GOT3 (cell line): ENCODE results near the gene NEDD8.
"Not testable (repeated sequence)": the region's sequence is repeated elsewhere in the genome, so short reads cannot be mapped to it uniquely, and the experiment has no call there.

Experiments used
- DNase-seq: peaks from one replicate; lab custom pipeline; 2025; ENCODE audit warnings: mixed read lengths; lab: John Stamatoyannopoulos, UW

The NEDD8 gene

DNA sequence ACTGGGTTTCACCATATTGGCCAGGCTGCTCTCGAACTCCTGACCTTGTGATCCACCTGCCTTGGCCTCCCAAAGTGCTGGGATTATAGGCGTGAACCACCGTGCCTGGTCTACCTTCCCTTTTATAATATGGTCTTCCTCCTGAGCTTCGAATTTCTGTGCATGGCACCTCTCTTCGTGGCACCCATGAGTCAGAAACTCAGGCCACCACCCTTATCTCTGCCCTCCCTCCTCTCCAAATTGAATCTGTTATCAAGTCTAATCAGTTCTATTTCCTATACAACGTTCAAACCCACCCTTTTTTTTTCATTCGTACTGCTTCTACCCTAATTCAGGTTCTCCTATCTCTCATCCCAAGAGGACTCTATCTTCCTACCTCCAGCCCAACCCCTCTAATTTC is 15.3 kb upstream of the NEDD8 start:
- no peak for DNase-seq

DNA sequence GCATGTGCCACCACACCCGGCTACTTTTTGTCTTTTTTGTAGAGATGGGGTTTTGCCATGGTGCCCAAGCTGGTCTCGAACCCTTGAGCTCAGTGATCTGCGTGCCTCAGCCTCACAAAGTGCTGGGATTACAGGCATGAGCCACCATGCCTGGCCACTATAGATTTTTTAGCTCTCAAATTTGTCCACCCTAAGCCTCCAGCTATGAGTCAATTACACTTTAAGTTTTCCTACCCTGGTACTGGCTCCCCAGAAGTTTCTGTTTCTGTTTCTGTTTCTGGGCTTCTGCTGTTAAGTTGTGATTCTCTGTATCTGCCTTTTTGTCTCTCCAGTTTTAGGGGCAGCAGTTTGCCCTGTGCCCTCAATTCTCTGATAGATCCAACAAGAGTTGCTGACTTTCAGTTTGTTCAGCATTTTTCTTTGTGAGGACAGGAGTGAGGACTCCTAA is 14.6 kb upstream of the NEDD8 start:
- no peak for DNase-seq

DNA sequence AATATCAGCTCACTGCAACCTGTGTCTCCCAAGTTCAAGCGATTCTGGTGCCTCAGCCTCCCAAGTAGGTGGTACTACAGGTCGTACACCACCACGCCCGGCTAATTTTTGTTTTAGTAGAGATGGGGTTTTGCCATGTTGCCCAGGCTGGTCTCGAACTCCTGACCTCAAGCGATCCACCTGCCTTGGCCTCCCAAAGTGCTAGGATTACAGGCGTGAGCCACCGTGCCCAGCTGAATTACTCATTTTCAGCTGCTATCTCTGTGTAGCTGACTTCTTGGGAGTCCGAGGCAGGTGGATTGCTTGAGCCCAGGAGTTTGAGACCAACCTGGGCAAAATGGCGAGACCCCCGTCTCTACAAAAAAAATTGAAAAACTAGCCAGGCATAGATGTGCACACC is 13.2 kb upstream of the NEDD8 start:
- not testable (repeated sequence) for DNase-seq

DNA sequence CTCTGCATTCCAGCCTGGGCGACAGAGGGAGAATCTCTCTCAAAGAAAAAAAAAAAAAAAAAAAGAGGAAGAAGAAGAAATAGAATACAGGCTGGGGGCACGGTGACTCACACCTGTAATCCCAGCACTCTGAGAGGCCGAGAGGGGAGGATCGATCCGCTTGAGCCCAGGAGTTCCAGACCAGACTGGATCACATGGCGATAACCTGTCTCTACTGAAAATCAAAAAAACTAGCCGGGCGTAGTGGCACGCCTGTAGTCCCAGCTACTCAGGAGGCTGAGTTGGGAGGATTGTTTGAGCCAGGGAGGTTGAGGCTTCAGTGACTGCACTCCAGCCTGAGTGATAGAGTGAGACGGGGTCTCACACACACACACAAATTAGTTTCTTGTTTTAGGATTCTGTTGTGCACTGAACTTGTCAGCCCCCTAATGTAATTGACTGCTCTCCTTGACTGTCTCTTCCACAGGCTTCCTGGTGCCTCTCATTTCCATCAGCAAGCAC is 11.2 kb upstream of the NEDD8 start:
- no peak for DNase-seq

DNA sequence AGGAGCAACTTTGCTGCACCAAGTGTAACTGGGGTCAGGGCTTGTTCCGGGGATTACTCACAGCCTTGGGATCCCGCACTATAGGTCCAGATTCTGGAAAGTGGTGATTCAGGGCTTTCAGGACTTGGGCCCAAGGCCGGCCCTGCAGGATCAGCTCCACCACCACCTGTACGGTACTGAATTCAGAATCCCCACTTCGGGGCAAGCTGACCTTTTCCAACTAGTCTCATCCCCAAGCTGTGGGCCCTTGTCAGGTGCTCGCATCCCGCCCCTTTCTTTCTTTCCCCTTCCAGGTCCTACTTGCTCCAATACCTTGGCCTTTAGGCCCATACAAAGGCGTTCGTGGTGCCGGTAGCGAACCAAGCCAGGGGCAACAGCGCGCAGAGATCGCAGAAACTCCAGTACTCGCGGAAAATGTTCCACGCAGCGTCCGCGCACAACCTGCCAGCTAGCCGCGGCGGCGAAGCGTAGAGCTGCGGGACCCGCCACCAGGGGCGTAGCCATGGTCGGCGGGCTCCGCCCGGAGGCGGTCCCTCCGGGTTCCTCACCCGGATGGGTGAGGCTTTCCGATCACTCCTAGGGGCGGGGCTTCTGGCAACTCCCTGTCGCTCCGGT is 9.8 kb upstream of the NEDD8 start:
- DNase-seq, result peak; percentile 87

DNA sequence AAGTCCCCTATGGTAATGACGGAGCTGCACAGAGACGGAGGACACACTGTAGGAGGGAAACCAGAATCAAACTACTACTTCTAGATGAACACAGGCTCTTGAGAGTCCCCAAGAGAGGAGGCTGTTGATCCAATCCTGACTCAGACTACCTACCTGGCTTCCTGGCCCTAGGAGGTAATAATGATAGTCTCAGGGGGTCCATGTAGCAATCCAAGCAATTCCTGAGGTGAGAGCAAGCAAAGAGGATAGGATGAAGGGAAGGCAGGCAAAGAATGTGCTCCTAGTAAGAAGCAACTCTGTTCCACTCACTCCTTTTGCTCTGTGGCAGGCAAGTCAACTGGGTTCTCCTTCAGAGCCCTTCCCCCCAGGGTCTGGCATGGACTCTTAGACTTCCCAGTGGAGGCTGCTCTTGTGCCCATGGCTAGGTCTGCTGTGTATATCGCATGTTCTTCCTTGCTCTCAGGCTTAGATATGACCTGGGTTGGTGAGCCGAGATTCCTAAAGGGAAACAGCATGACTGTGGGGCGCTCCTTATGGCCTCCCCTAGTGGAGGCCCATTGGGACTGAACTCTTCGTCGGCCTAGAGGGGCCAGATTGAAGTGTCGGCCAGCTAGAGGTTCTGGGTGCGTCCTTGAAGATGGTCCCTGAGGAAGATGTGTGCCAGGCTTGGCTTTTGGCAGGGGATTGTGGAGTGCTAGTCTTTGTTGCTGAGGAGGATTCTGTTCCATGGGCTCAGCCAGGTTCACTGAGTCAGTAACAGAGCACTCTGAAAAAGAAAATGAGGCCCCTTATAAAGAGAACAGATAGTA is 8.1 kb upstream of the NEDD8 start:
- DNase-seq, result no peak

DNA sequence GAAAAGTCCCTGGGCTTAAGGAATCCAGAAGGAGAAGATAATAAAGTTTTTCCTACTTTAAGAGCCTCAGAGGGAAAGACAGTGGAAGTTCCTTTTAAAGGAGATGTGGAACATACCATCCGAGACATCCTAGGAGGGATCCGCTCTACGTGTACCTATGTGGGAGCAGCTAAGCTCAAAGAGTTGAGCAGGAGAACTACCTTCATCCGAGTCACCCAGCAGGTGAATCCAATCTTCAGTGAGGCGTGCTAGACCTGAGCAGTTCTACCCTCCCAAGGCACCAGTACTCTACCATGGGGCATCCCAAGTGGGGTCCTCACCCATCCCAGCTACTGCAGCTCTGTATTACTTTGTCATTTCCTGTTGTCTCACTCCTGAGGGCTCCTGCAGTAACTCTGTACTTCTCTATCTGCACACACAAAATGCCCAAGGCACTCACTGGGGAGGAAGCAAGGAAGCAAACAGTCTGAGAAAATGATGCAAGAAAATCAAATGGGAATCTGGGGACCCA is 6.4 kb upstream of the NEDD8 start:
- no peak for DNase-seq

DNA sequence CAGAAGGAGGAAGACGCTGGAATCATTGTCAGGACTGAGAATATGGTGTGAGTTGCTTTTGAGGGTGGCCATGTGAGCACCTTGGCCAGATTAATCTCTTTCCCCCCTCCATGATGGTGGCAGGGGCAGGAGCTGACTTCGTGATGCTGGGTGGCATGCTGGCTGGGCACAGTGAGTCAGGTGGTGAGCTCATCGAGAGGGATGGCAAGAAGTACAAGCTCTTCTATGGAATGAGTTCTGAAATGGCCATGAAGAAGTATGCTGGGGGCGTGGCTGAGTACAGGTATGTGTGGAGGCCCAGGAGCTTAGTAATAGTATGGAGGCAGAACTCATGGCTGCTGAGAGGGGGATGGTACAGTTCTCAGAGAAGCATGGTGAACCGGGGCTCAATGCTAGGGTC is 6.0 kb upstream of the NEDD8 start:
- no peak for DNase-seq

DNA sequence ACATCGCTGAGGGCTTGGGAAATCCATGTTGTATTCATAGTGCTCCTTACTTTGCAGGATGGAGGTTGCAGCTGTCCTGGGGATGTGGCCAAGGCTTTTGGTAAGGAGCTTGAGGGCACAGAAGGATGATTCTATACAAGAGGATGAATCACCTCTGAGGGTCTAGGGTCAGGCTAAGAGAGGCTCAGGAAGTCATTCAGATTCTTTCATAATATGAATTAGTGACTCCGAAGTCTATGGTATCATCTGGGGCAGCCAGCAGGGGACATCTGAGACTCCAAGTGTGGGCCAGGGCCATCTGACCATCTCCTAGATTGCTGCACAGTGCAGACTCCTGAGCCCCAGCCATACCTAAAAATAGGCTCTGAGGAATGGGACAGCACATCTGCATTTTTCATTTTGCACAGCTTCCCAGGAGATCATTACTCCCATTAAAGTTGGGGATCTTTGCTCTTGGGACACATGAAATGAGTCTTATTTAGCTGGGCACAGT is 5.3 kb upstream of the NEDD8 start:
- DNase-seq, result no peak

DNA sequence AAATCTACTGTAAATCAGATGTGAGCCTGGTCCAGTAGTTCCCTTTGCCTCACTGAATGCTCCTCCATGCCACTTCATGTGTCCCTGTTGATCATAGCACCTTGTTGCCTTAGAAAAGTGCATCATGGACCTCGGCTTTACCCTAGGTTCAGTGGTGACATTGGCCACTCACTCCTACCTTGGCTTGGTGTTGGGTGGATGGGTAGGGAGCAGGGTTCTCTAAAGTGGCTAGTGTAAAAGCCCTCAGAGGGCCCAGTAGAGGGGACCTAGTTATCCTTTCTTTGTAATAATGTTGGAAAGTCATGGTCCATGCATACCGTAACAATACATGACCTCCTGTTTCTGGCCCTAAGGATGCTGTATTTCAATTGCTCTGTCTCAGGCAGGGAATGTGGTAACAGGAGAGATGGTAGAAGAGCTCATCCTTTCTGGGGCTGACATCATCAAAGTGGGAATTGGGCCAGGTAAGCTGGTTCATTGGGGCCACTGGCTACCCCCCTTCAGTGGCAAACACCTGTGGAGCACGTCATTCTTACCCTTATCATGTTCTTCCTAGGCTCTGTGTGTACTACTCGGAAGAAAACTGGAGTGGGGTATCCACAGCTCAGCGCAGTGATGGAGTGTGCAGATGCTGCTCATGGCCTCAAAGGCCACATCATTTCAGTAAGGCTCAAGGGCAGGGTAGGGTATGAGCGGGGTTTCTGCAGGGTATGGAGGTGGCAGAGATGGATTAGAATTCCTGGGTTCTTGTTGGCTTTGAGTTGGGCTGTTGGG is 4.7 kb upstream of the NEDD8 start:
- no peak for DNase-seq

DNA sequence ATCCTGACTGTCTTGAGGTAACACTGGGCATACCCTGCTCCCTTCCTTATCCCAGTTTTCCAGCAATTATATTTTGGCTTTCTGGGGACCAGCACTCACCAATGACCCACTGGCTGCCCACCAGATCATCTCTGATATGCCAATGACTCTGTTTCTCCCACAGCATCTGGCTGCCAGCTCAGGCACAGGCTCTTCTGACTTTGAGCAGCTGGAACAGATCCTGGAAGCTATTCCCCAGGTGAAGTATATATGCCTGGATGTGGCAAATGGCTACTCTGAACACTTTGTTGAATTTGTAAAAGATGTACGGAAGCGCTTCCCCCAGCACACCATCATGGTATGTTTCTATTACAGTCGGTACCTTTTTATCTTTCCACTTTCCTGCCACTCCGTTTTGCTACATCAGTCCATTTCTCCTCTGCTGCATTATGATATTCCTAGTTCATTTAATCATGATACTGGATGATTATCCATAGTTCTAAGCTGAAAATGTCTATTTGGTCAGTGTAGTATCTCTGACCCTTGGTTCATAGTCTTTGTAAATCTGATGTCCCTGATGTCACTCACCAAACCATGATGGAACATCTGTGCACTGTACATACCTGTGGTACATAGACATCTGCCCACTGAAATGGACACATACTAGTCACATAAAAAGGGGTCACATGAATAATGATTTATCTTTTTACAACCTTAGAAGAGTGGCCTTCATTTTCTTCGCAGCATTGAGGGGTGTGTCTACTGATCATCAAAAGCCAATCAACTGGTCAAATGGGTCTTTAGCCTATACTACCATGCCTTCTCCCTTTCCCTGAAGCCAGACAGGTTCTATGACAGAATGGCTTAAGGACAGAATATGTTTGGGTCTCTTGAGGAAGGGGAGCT is 3.9 kb upstream of the NEDD8 start:
- DNase-seq, result no peak

DNA sequence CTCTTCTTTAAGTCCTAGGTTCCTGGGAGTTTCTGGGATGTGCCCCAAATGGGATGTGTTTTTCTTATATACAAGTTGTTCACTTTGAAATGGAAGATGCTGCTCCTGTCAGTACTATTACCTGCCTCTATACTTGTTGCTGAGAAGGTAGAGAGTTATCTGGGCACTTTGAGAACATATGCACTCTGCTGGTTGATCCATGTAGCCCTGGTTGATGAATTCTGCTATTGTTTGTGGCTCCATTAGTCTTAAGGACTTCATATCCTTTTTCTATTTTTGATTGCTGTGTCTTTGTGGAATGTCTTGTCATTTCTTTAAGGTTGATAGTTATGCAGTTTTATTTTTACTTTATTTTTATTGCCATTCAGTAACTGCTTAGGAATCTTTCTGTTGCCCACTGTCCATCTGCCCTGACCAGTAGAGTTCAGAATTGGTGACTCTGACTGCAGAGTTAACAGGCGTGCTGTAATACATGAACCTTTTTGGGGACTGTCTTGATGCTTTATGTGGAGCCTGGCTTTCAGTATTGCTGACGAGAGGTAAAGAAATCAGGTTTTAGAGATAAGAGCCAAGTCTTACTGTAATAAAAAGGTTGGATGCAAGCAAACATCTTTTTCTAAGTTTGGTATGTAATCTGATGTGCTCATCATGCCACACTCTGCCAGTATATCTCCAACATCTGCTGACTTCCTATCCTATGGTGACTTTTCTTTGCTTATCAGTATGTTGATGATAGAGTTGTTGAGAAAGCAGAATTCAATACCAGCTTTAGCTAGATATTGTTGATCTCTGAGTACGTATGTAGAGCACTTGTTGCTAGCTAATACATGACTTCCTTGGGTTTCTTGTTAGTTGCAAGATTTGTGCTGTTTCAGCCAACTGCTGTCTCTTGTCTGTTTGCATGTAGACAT is 2.2 kb upstream of the NEDD8 start:
- no peak for DNase-seq

DNA sequence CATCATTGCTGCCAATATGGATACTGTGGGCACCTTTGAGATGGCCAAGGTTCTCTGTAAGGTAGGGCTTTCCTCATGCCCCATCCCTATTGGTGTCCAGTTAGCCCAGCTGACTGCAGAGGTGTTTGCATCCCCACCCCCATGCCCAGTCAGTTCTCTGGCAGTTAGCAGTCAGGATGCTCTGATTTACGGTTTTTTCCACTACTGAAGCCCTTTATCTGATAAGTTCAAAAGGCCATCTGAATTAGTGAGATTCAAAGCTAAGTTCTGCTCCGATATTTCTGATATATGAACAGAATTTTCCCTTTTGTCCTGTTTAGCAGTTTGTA is 1.3 kb upstream of the NEDD8 start:
- DNase-seq, result no peak

DNA sequence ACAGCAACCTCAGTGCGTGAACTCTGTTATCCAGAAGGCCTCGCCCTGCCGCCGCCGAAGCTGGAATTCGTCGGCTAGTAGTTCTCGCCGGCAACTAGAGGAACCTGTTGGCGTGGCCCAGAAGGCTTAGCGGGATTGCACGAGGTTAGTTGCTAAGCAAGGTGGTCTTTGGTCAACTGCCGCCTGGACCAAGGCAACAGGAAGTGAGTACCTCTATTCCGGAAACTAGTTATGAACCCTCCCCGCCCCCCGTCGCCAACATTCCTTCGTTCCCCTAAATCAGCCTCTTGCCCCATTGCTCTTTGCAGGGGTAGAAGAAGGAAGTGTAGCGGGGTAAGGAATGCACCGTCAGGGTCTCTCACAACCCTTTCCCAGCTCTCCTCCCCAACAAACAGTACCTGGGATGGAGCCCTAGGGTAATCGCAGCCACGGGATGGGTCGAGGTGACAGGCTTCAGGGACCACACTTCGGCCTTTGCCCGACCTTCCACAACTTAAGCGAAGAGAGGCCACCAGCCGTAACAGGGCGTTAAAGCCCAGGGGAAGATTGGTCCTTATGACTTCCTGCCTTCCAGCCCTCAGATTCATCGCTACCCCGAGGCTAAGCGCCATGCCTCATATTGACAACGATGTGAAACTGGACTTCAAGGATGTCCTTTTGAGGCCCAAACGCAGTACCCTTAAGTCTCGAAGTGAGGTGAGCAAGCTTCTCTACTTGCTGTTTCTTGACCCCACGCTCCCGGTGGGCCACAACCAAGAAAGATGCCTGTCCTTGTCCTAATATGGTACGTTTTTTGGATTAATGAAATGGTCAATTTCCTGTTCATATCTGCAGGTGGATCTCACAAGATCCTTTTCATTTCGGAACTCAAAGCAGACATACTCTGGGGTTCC is 724 bp upstream of the NEDD8 start, which contains the start of gene GMPR2:
TSS of gene GMPR2 (plus strand) at position 285 of the 893 bp plus-strand sequence. CDS start at position 610, 325 bp downstream.
- no peak for DNase-seq

DNA sequence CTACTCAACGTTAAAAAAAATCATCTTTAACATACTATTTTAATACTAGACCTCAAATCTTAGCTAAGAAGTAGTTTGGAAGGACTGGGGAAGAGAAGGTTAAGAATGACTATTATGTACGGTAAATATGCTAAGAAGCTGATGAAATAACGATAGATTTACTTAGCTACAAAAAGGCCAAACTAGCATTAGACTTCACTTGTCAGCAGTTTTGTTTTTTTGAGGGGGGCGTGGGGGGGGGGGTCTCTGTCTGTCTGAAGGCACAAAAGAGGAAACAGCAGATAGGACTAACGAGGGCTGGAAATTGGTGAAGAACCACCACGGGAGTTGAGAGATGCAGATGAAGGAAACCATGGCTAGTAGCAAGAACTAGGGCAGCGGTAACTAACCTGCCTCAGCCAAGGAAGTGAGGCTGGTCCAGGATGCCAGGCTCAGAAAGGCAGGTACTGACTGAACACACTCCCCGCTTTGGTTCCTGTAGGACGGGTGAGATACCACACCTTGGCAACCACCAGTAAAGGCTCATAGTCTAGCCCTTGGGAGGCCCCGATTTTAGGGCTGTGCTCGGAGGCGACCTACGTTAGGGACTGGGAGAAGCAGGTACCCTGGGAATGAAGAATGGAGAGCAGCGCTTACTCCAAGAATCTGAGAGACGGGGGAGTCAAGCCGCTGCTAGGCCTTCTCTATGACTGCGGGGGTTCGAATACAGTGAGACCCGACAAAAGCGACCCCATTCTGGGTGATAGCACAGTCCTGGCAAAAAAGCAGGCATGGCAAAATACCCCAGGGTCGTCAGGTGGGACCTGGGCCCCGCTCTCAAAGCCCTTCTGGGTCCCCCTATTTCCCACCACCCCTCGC is 675 bp downstream of the NEDD8 start:
- no peak for DNase-seq

DNA sequence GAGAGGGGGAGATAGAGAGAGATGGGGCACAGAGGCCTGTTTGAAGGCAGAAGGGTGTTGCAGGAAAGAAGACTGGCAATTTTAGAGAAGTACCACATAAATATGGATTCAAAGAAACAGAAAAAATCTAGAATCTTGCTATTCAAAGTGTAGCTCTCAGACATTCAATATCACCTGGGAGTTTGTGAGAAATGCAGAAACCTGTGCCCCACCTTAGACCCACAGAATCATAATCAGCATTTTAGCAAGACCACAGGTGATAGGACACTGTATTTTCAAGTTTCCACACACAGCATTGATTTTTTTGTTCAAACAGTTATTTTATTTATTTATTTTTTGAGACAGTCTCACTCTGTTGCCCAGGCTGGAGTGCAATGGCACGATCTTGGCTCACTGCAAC is 3.3 kb downstream of the NEDD8 start:
- no peak for DNase-seq

DNA sequence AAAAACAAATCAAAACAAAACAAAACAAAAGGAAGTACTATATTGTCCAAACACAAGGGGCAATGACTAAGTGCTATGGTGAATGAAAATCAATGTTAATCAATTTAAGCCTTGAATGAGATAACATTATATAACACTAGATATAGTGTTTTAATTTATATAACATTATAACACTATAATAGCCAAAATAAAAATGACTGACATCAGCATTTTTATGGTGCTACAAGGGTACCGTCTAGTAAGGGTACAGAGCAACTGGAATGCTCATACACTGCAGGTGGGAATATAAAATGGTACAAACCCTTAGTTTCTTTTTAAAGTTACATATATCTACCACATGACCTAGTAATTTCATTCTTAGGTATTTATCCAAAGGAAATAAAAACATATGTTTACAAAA is 5.7 kb downstream of the NEDD8 start:
- no peak for DNase-seq

DNA sequence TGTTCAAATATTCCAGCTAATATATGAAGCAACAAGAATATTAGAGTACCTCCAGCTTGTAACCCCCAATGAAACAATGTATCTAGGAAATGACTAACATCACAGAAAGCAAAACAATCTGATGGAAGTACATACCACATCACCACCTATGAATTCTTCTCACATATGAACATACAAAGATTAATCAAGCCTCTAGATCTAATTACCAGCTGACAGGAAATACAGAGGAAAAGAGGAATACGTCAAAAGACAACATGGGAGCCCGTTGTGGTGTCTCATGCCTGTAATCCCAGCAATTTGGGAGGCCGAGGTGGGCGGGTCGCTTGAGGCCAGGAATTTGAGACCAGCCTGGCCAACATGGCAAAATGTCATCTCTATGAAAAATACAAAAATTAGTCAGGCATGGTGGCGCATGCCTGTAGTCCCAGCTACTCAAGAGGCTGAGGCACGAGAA is 7.5 kb downstream of the NEDD8 start:
- DNase-seq, result no peak
